ENCODE data around the gene VMP1. TPM values are rescaled to one million over a fixed set of nuclear protein-coding genes. Genes with fewer than 3 reads are reported as not detected.
A peak's percentile ranks its signal among the peaks of the same experiment; 100 is the strongest.

The VMP1 gene
- total RNA-seq, 1 donor from 2014 or later, result 50.8 TPM

DNA sequence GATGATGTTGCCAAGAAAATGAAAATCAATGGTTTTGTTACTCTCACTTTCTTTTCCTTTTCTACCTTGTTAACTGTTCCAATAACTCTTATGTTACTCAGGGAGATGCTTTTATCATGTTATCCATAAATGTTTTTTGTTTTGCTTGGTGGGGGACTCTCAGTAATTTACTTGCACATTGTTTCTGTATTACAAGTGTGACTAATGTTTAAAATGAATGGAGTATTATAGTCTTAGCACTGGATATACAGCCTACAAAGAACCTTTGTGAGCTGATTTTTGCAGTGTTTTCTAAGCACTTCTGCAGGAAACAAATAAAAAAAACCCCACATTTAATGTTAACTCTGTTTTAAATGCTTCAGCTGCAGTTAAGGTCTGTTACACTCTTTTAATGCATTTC is 12.1 kb downstream of the VMP1 start:
- no peak overlapping the region for H3K27ac ChIP-seq (replicated peaks)
- peaks cover 41% of the 10 kb centered on the region for H3K4me1 ChIP-seq
- H3K36me3 ChIP-seq, result no peaks in the 10 kb centered on the region
- H3K27me3 ChIP-seq (ENCODE audit: low read depth), result no peaks in the 10 kb centered on the region
- no peak for DNase-seq
- H3K9me3 ChIP-seq (replicated peaks), result no peaks in the 10 kb centered on the region
- intact Hi-C loops (cut with micrococcal nuclease), result no loop called here
- TF ChIP-seq, protein P1, sequence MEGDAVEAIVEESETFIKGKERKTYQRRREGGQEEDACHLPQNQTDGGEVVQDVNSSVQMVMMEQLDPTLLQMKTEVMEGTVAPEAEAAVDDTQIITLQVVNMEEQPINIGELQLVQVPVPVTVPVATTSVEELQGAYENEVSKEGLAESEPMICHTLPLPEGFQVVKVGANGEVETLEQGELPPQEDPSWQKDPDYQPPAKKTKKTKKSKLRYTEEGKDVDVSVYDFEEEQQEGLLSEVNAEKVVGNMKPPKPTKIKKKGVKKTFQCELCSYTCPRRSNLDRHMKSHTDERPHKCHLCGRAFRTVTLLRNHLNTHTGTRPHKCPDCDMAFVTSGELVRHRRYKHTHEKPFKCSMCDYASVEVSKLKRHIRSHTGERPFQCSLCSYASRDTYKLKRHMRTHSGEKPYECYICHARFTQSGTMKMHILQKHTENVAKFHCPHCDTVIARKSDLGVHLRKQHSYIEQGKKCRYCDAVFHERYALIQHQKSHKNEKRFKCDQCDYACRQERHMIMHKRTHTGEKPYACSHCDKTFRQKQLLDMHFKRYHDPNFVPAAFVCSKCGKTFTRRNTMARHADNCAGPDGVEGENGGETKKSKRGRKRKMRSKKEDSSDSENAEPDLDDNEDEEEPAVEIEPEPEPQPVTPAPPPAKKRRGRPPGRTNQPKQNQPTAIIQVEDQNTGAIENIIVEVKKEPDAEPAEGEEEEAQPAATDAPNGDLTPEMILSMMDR (IDR thresholded peaks at IDR 0.05; ENCODE audit: borderline replicate concordance), result no peak
- H3K4me3 ChIP-seq, result no peak overlapping the region

DNA sequence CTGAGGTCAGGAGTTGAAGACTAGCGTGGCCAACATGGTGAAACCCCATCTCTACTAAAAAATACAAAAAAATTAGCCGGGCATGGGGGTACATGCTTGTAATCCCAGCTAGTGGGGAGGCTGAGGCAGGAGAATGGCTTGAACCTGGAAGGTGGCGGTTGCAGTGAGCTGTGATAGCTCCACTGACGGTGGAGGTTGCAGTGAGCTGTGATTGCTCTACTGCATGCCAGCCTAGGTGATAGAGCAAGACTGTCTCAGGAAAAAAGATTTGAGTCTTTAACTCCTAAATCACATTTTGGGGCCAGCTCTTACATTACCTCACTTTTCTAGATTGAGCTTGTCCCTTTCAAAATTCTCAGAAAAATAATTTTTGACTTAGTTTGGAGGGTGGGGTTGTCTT is 15.2 kb downstream of the VMP1 start:
- H3K4me1 ChIP-seq, result peaks cover 36% of the 10 kb centered on the region

DNA sequence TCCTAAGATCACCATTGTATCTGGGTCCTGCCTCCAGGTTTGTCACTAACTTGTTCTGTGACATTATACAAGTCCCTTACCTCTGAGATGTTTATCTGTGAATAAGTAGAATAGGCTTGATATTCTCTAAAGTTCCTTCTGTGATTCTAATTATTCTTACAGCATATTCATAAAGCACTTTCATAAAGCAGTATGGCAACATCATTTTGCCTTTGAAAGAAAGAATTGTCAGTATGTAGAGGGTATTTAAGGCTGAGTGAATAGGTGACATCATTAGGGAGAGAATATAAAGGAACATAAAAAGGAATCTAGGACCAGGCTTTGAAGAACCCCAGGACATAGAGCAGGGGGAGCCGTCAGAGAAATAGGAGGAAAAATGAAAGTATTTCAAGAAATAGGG is 15.6 kb downstream of the VMP1 start:
- no peak for DNase-seq
- Histone ChIP-seq H3K27me3 (ENCODE audit: low read depth) (no peaks in the 10 kb centered on the region), H3K4me1 (peaks cover 40% of the 10 kb centered on the region), H3K27ac (replicated peaks) (no peak overlapping the region), H3K36me3 (no peaks in the 10 kb centered on the region), H3K4me3 (no peak overlapping the region), H3K9me3 (replicated peaks) (no peaks in the 10 kb centered on the region)
- intact Hi-C loops (cut with micrococcal nuclease), result no loop called here
- TF ChIP-seq, protein P1 (IDR thresholded peaks at IDR 0.05; ENCODE audit: borderline replicate concordance), result no peak

More for the DNA sequence above, 15.2 kb downstream of the VMP1 start:
- DNase-seq, result no peak
- intact Hi-C loops (cut with micrococcal nuclease), result no loop called here
- no peaks in the 10 kb centered on the region for H3K36me3 ChIP-seq
- H3K9me3 ChIP-seq (replicated peaks), result no peaks in the 10 kb centered on the region
- H3K27ac ChIP-seq (replicated peaks), result no peak overlapping the region
- H3K4me3 ChIP-seq, result no peak overlapping the region
- no peaks in the 10 kb centered on the region for H3K27me3 ChIP-seq (ENCODE audit: low read depth)
- TF ChIP-seq, protein P1 (IDR thresholded peaks at IDR 0.05; ENCODE audit: borderline replicate concordance), result no peak

DNA sequence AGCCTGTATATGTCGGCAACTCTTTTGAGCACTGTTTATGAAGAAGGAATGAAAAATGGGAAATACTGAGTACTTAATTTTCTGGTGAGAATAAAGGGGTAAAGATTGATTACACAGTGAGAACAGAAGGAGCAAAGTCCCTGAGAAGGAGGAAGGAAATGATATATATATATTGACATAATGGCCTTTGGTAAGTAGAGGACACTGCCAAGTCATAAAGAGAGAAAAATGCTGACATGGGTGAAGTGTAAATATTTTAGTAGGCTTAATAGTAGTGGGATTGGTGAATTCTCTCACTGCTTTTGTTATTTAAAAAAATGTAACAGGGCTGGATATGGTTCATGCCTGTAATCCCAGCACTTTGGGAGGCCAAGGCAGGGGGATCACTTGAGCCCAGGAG is 16.2 kb downstream of the VMP1 start:
- Histone ChIP-seq H3K27ac (replicated peaks) (no peak overlapping the region), H3K4me3 (no peak overlapping the region), H3K4me1 (peaks cover 43% of the 10 kb centered on the region), H3K36me3 (no peaks in the 10 kb centered on the region), H3K9me3 (replicated peaks) (no peaks in the 10 kb centered on the region), H3K27me3 (ENCODE audit: low read depth) (no peaks in the 10 kb centered on the region)
- intact Hi-C loops (cut with micrococcal nuclease), result no loop called here
- no peak for DNase-seq
- TF ChIP-seq, protein P1 (IDR thresholded peaks at IDR 0.05; ENCODE audit: borderline replicate concordance), result no peak

DNA sequence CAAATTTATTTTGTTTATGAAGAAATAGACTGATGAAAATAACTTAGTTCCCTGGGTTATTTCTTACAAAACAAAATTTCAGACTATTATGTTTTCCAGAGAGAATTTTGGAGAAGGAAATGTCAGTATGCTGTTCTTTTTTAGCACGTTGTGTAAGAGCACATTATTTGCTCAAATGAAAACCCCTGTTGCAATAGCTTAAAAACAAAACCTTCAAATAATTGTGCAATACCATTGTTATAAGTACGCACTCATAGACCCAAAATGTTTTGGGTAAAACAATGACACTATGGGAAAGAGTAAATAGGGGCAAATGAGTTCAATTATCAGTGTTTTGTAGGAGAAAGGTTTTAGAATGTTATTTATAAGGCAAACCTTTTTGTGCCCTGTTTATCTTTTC is 18.2 kb downstream of the VMP1 start:
- no peaks in the 10 kb centered on the region for H3K9me3 ChIP-seq (replicated peaks)
- peaks cover 46% of the 10 kb centered on the region for H3K4me1 ChIP-seq
- intact Hi-C loops (cut with micrococcal nuclease), result no loop called here
- H3K27ac ChIP-seq (replicated peaks), result peak overlapping the region; percentile 63
- no peaks in the 10 kb centered on the region for H3K36me3 ChIP-seq
- TF ChIP-seq, protein P1 (IDR thresholded peaks at IDR 0.05; ENCODE audit: borderline replicate concordance), result no peak
- H3K27me3 ChIP-seq (ENCODE audit: low read depth), result no peaks in the 10 kb centered on the region
- DNase-seq, result no peak
- no peak overlapping the region for H3K4me3 ChIP-seq

Measured in left ventricle myocardium inferior (tissue), 1 donor.